Middle frontal gyrus (tissue), 1 donor: ENCODE measurements around the gene ADAMTS9.

ENCODE experiments used
- DNase-seq: peaks from one replicate; pipeline ENCODE4 v3.0.0-alpha.2; 2015; ENCODE audit warnings: low spot score; ENCODE audit errors: extremely low spot score

The ADAMTS9 gene, protein sequence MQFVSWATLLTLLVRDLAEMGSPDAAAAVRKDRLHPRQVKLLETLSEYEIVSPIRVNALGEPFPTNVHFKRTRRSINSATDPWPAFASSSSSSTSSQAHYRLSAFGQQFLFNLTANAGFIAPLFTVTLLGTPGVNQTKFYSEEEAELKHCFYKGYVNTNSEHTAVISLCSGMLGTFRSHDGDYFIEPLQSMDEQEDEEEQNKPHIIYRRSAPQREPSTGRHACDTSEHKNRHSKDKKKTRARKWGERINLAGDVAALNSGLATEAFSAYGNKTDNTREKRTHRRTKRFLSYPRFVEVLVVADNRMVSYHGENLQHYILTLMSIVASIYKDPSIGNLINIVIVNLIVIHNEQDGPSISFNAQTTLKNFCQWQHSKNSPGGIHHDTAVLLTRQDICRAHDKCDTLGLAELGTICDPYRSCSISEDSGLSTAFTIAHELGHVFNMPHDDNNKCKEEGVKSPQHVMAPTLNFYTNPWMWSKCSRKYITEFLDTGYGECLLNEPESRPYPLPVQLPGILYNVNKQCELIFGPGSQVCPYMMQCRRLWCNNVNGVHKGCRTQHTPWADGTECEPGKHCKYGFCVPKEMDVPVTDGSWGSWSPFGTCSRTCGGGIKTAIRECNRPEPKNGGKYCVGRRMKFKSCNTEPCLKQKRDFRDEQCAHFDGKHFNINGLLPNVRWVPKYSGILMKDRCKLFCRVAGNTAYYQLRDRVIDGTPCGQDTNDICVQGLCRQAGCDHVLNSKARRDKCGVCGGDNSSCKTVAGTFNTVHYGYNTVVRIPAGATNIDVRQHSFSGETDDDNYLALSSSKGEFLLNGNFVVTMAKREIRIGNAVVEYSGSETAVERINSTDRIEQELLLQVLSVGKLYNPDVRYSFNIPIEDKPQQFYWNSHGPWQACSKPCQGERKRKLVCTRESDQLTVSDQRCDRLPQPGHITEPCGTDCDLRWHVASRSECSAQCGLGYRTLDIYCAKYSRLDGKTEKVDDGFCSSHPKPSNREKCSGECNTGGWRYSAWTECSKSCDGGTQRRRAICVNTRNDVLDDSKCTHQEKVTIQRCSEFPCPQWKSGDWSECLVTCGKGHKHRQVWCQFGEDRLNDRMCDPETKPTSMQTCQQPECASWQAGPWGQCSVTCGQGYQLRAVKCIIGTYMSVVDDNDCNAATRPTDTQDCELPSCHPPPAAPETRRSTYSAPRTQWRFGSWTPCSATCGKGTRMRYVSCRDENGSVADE (N-terminal part only)

DNA sequence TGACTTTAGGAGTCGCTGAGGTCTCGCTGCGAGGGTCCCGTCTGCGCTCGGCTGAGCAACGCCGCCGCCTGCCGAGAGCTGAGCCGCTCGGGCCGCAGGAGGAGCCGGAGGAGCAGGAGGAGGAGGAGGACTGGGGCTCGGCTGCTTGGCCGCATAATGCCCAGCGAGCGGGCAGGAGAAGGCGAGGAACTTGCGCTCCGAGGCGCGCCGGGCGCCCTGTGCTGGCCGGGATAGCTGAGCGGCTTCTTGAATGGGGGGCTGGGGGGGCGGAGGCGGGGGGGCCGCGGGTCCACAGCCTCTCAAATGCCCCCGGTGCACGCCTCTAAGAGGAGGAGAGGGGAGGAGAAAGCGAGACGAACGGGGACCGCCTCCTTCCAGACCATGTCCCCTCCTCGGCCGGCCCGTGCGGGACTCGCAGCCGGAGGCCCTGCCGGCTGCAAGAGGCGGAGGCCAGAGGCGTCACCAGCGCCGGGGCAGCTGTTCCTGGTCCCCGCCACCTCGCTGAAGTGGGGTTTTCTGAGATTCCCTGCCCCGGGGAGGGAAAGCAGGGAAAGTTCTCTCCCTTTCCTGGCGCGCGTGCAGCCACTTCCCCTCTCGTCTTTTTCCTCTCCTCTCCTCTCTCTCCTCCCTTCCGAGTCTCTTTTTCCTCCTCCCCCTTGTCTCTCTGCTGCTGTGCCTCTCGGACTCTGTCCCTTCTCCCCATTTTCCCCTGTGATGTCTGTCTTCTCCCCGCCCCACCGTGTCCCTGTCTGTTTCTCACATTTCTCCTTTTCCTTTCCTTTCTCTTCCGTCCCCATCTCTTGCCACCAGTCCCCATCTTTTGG lies at the start of gene ADAMTS9:
Gene ADAMTS9, minus strand, starts transcription at position 220 of the 824 bp plus-strand sequence. CDS start 343 bp downstream, outside the sequence.
- no peak for DNase-seq

DNA sequence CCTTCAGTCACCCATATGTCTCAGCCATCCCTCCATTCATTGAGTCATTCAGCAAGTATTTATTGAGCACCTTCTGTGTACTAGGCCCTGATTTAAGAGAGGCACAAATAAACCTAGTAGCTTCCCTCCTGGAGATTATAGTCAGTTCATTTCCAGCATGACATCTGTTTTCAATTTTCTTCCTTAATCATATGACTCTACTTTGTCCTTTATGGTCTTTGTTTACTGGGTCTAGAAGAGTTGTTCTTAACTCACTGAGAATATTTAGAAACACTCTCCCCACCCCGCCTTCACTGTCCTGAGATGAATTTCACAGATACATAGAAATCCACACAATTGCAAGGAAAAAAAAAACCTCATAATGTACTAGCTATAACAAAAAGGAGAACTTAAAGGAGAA lies 44.8 kb upstream of the ADAMTS9 start:
- DNase-seq, result no peak

DNA sequence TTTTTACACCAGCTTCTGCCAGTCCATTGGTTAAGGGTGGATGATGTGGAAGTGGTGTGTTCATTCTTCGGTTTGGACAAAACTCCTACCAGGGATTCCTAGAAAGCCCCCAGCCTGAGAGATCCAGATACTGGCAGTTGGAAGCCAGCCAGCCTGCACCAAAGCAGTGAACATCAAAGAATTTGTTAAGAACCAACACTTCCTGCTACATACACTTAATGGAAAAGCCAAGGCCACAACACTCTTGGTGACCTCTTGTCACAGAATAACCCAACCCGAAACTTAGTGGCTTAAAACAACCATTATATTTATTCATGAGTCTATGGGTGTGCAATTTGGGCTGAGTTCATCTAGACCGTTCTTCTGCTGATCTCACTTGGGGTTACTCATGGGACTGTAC lies 42.9 kb upstream of the ADAMTS9 start:
- DNase-seq, result no peak

DNA sequence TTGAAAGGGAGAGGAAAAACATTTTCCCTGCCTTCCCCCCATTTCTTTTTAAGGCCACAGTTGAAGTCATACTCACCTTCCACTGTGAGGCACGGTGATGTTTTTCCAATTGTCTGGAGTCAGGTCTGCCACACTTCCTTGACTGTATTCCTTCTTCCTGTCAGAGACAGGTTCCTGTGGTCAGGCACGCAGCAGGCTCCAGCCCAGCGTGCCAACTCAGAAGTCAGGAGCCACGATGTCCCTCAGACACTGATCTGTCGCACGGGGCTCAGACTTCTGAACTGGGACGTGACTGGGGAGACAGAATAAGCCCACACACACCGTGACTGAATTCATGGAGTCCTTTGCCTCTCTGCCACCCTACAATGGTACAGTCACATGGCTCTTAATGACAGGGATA lies 41.2 kb upstream of the ADAMTS9 start:
- no peak for DNase-seq

DNA sequence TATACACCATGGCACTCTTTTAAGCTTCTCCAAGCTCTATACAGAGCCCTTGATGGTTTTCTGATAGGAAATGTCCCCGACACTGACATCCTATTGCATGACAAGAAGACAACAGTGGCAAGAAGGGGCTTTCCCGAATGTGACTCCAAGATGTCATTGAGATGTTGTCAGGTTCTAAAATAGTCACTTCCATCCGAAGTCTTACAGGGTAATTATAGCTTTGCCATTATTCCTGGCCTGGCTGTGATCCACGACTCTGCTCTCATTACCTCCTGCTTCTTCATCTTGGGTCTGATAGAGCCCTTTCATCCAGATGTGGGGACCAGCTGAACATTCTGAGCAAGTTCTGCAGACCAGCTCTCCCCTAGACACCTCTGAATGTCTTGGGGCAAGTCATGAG lies 40.6 kb upstream of the ADAMTS9 start:
- DNase-seq, result no peak

DNA sequence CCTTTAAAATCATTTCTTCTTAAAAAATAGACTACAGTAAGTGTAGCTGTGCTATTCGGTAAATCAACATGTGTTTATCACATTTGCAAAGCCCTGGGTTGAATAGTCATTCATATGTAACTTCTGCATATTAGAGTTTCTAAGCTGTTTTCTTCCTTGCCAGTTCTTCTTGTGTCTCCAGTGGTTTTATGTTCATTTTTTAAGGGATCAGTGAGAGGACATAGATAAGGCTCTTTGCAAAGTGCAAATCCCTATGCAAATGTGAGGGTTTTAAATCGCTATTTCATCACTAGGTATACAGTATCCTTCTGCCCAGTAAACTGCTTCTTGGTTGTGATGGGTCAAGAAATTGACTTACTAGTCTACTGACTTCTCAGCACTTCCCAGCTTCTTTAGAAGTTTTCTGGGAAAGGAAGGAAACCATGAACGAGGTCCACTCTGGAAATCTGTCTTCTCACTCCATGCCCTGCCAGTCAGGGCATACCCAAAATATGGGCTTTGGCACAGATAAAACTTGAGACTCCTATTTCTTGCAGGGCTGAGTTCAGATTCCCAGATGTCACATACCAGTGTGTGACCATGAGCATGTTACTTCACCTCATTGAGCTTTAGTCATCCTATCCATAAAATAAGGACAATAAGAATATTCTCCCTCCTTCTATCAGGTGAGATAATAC lies 38.8 kb upstream of the ADAMTS9 start:
- no peak for DNase-seq

DNA sequence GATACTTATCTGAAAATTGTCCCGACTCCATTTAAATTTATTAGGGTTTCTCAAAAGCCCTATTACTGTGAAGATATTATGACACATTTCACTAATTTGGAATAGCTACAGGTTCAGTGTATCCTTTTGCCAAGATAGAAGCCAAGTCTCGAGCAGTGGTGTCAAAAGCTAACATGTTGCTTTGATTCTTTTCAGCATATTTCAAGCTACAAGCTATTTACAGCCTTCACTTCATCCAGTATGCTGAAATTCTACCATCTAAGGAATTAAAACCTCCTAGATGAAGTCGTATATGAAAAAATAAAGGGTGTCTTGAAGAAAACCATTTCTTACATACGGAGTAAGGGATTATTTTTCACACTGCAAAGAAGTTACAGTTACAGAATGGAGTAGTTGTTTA lies 31.2 kb upstream of the ADAMTS9 start:
- DNase-seq, result no peak

DNA sequence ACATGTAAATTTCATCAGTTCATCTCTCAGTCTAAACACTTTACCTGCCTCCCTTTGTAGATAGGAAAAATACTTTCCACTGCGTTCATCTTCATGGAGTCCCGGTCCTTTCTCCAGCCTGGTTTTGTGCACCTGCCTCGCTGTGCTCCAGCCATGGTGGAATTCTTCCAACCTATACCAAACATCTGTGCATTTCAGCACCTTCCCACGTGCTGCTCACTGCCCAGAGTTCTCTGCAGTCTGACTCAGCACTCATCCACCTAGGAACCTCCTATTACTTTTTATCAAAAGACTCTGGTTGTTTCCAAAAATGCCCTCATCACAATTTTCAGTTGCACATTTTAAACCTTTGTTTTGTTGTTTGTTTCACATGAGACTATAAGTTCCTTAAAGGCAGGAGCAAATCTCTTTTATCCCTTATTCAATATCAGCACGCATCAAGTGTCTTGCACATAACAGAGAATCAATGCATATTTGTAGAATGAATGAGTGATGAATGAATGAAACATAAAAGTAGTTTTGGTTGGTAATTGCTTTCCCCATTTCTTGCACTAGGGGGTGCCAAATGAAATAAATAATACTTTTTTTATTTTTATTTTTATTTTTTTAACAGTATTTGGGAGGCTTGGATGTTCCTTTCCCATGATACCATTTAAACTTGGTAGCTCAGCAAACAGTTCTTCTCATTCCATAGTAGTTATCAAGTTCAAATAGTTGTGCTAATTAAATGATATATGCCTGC lies 30.2 kb upstream of the ADAMTS9 start:
- DNase-seq, result no peak

DNA sequence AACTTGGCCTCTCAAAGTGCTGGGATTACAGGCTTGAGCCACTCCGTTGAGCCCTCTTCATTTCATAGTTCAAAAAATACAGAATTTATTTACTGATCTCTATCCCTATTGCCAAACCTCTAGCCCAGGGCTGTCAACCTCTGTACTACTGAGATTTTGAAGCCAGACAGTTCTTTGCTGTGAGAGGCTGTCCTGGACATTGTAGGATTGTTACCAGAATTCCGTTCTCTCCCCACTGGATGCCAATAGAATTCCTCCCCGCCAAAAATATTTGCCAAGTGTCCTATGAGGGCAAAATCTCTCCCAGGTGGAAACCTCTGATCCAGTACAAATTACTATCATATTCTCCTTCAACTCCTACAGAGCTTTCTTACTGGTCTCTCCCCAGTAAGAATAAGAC lies 29.6 kb upstream of the ADAMTS9 start:
- DNase-seq, result no peak

DNA sequence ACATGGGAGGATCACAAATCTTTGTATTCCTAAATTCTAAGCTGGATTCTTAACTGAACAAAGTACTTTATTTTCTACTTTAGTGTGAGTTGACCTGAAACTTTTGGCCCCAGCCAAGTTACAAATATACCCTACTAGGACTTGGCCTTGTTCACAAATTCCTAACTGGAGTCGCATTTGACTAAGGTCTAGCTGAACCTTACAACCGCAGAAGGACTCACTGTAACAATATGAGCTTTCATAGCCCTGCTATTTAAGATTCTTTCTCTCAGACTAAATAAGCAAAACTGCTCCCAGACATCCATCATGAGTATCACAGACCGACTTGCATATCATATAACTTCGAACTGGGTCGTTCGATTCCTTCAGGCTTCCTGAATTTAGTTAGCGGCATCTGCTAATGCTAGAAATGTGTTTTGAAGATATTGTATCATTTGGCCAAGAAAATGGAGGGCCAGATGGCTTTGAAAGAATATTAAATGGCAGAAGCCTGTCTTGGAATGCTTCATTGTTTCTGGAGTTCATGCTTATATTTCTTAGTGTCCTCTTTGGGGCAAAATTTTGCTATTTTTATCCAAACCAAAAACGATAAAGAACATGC lies 28.4 kb upstream of the ADAMTS9 start:
- no peak for DNase-seq

DNA sequence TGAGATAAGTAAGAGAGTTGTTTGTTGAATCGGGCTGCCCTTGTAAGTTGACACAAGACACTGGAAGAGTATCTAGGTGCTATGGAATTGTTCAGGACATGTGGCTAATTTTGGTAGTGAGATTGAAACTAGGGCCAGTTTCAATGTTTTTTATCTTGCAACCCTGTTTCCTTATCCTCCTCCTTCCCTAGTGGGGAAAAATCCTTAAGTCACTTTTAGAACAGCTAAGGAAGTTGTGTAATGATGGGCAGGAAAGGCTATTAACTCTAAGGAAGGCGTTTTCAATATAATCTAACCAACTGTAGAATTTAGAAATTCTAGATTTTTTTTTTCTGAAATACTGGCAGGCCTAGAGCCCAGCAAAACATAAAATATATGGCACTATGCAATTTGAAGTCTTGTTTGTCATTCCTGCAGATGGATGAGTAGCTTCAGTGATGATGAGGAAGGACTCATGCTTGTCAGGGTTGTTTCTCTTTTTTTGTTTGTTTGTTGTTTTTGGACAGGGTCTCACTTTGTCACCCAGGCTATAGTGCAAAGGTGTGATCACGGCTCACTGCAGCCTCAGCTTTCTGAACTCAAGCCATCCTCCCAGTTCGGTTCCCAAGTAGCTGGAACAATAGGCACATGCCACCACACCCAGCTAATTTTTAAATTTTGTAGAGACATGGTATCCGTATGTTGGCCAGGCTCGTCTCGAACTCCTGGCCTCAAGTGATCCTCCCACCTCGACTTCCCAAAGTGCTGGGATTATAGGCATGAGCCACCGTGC lies 27.6 kb upstream of the ADAMTS9 start:
- DNase-seq, result no peak

DNA sequence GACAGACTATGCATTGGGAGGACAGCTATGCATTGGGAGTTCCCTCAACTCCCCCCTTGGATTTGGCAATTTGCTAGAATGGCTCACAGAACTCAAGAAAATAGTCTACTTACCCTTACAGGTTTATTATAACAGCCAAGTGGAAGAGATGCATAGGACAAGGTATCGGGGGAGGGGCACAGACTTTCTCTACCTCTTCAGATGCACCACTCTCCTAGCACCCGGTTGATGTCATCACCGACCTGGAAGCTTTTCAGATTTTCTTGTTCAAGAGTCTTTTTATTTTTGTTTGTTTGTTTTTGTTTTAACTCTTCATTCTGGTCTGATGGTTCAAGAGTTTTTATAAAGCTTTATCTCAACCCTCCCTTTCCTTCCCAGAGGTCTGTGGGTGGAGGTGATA lies 20.7 kb upstream of the ADAMTS9 start:
- no peak for DNase-seq

DNA sequence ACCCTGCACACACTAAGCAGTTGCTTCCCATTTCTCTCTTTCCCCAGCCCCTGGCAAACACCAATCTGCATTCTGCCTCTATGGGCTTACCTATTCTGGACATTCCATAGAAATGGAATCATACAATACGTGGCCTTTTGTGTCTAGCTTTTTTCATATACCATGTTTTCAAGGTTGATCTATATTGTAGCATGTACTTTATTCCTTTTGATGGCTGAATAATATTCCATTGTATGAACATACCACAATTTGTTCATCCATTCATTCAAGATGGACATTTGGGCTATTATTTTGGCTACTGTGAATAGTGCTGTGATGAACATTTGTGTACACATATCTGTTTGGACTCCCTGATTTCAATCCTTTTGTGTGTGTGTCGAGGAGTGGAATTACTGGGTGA lies 18.1 kb upstream of the ADAMTS9 start:
- no peak for DNase-seq

DNA sequence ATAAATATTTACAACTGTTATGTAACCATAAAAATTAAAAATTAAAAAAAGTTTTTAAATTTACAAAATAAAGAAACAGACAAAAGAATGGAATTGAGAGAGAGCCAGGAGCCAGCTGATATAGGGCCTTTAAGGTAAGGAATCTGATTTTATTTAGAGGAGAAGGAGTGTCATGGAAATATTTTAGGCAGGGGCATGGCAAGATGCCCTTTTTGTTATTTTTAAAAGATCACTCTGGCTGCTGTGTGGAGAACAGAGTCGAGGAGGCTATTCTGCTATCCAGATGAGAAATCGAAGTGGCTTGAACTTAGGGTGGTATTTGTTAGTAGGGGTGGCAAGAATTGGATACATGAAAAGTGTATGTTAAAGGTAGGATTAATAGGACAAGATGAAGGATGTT lies 9.1 kb upstream of the ADAMTS9 start:
- no peak for DNase-seq

DNA sequence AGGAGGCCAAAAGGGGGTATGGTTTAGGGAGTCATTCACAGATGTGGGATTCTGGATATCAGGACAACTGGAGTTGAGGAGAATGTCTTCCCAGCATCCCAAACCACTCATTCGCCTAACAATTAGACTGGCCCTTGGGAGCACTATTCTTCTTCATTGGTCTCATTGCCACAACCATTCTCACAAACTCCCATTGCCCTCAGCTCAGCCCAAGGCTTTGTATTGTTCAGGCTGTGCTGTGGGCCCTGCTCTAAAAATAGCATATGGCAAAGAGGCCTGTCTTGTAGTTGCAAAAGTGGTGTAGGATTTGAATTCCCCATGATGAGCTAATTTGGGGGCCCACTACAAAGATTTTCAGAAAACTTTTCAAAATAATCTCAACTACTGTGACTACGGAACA lies 6.3 kb upstream of the ADAMTS9 start:
- no peak for DNase-seq

DNA sequence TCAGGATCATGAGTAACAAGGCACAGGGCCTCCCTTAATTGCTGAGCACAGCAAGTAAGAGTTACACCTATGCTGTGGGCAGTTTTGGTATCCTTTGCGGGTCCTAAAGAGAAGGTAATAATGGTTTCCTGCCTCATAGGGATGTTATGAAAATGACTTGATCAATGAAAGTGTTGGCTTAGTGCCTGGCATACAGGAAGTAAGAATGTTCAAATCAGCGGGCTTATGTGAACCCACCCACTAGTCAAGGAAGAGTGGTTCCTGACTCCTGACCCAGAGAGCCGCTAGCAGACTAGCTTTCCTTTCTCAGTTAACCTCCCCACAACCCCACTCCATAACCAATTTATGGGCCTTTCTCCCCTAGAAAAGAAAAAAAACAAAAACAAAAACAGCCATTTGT lies 5.2 kb upstream of the ADAMTS9 start:
- DNase-seq, result no peak

DNA sequence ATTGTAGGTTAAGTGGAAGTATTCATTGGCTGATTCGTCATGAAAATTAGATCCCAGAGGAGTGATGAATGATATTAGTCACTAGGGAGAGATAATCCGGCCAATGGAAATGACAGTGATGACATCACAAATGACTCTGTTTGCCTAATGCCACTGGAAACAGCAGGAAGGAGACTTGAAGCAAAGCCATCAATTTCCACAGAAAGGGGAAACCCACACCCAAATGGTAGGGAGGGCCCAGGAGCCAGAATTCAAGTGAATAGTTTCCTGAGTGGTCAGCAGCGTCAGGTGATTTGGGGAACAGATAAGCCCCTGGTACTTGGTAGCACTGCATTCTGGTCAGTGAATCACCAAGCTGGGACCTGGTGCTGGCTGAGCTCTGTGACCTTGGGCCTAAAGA lies 3.3 kb upstream of the ADAMTS9 start:
- no peak for DNase-seq

DNA sequence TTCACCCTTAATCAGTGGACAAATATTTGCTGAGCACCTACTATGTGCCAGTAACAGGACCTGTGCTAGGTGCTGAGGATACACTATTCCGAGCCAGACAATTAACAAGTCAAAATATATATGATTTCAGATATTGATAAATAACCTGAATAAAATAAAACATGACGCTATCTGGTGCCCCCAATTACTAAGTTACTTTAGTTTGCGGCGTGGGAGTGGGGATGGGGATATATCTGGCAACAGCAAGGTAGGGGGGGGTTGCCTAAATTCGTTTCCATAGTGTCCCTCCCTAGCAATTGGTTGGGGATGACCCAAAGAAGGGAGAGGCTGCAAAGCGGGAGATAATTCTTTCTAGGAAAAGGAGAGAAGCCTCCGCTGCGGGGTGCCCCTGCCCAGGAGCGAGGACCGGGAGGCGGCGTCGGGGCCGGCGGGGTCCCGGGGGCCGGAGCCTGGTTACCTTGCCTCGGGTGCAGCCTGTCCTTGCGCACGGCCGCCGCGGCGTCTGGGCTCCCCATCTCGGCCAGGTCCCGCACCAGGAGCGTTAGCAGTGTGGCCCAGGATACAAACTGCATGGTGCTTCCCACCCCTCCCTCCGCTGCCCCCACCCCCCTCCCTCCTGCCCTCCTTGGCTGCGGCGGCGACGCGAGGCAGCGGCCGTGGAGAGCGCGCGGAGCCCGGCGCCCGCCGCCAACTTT lies 567 bp downstream of the ADAMTS9 start:
- DNase-seq, result no peak
